ENCODE results near the gene SCNN1G.

DNA sequence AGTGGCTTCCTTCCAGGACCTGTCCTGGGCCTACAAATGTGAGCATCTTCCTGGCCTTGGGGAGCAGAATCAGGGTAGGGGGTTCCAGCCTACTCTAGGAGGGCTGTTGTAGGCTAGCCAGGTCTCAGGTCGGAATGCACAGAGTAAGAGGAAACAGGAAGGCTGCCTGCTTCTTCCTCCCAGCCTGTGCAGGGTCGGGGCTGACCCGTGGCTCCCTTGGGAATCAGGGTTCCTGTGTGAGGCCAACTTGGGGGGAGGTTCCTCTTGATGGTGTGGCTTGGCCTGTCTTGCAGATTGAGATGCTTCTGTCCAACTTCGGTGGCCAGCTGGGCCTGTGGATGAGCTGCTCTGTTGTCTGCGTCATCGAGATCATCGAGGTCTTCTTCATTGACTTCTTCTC, 32.3 kb downstream of the SCNN1G start:
- TF ChIP-seq, protein P1, sequence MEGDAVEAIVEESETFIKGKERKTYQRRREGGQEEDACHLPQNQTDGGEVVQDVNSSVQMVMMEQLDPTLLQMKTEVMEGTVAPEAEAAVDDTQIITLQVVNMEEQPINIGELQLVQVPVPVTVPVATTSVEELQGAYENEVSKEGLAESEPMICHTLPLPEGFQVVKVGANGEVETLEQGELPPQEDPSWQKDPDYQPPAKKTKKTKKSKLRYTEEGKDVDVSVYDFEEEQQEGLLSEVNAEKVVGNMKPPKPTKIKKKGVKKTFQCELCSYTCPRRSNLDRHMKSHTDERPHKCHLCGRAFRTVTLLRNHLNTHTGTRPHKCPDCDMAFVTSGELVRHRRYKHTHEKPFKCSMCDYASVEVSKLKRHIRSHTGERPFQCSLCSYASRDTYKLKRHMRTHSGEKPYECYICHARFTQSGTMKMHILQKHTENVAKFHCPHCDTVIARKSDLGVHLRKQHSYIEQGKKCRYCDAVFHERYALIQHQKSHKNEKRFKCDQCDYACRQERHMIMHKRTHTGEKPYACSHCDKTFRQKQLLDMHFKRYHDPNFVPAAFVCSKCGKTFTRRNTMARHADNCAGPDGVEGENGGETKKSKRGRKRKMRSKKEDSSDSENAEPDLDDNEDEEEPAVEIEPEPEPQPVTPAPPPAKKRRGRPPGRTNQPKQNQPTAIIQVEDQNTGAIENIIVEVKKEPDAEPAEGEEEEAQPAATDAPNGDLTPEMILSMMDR (IDR thresholded peaks at IDR 0.05), result no peak
- no peak for TF ChIP-seq POLR2A (IDR thresholded peaks at IDR 0.05)
